Measurements from ENCODE around the gene IGFL1. TPM values are rescaled to one million over a fixed set of nuclear protein-coding genes. Genes with fewer than 3 reads are reported as not detected.
"Not testable (repeated sequence)": the region's sequence is repeated elsewhere in the genome, so short reads cannot be mapped to it uniquely, and the experiment has no call there.

Gene IGFL1
- total RNA-seq, 1 donor, result not detected

DNA sequence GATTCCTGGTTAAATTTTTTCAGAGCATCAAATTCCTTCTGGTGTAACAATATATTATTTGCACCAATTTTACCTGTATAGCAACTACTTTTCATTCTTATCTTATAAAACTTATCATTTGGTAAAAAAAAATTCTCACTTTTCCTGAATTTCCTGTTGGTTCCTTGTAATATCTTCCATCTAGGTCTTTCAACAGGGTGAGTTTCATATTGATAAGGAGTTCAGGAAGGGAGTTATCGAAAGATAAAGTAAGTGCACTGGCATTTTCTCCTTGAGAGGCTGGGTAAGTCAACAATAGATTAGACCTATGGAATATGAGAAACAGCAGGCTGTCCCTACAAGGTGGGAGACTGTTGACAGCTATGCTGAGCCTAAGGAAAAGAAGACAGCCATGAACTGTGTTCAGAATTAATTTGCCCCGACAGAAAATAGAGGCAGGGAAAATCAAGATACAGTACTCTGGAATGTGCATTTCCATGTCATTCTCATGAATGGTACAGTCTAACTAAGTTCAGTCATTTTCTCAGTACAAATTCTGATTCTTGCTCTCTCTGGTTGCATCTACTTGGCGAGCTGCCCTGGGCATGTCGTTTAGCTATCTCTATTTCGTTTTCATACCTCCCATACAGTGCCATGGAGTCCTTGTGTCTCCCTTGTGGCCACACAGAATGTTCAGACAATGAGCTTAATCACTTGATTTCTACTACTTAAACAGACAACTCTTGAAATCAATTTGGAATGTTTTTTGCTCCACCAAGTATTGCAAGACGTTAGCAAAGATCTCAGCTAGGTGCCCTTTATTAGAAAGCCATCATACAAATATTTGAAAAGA lies 9.9 kb downstream of the IGFL1 start:
- no peak for DNase-seq (ENCODE audit: low read depth)

DNA sequence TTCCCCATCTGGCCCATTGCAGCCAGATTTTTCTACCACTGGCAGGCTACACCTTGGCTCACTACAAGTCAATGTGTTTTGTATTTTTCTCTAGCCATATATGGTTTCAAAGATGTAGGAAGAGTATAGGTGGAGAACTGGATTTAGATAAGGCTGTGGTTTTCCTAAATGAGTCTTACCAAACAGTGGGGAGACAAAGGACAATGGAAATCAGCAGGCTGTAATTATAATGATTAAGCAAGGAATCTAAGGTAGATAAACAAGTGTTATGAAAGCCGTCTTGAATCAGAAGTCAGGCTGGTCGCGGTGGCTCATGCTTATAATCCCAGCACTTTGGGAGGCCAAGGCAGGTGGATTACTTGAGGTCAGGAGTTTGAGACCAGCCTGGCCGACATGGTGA lies 11.2 kb downstream of the IGFL1 start:
- no peak for DNase-seq (ENCODE audit: low read depth)
- TF ChIP-seq, protein P1, sequence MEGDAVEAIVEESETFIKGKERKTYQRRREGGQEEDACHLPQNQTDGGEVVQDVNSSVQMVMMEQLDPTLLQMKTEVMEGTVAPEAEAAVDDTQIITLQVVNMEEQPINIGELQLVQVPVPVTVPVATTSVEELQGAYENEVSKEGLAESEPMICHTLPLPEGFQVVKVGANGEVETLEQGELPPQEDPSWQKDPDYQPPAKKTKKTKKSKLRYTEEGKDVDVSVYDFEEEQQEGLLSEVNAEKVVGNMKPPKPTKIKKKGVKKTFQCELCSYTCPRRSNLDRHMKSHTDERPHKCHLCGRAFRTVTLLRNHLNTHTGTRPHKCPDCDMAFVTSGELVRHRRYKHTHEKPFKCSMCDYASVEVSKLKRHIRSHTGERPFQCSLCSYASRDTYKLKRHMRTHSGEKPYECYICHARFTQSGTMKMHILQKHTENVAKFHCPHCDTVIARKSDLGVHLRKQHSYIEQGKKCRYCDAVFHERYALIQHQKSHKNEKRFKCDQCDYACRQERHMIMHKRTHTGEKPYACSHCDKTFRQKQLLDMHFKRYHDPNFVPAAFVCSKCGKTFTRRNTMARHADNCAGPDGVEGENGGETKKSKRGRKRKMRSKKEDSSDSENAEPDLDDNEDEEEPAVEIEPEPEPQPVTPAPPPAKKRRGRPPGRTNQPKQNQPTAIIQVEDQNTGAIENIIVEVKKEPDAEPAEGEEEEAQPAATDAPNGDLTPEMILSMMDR (IDR thresholded peaks at IDR 0.05; ENCODE audit: insufficient read depth, low read depth, low read length), result no peak
- H3K4me3 ChIP-seq (ENCODE audit: low read depth, low read length), result no peak overlapping the region

More for the DNA sequence above, 9.9 kb downstream of the IGFL1 start:
- TF ChIP-seq, protein P1 (IDR thresholded peaks at IDR 0.05; ENCODE audit: insufficient read depth, low read depth, low read length), result no peak
- no peak overlapping the region for H3K4me3 ChIP-seq (ENCODE audit: low read depth, low read length)

DNA sequence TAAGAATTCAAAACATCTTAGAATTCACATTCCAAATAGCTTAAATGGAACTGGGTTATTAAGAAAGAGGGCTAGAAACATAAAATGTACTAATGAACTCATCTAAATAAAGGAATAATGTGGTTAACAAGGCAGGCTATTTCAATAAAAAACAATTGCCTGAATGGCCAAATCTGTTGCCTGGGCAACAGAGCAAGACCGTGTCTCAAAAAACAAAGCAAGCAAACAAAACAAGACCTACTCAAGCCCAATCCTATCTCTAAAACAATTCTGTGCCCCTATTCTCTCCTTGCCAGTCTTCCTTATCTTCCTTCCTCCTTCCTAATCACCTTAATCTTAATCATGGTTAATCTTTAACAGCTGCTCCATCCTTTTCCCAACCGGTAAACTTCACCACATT lies 12.1 kb downstream of the IGFL1 start:
- TF ChIP-seq, protein P1 (IDR thresholded peaks at IDR 0.05; ENCODE audit: insufficient read depth, low read depth, low read length), result no peak
- no peak overlapping the region for H3K4me3 ChIP-seq (ENCODE audit: low read depth, low read length)
- no peak for DNase-seq (ENCODE audit: low read depth)

DNA sequence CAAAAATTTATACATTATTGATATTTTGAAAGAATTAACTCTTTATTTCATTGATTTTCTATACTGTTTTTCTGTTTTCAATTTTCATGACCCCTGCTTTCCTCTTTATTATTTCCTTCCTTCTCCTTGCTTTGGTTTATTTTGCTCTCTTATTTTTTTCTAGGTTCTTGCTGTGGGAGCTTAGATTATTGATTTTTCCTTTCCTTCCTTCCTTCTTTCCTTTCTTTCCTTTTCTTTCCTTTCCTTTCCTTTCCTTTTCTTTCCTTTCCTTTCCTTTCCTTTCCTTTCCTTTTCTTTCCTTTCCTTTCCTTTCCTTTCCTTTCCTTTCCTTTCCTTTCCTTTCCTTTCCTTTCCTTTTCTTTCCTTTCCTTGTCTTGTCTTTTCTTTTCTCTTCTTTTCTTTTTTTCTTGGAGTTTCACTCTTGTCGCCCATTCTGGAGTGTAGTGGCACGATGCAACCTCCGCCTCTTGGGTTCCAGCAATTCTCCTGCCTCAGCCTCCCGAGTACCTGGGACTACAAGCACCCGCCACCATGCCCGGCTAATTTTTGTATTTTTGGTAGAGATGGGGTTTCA lies 13.6 kb downstream of the IGFL1 start:
- H3K4me3 ChIP-seq (ENCODE audit: low read depth, low read length); DNase-seq (ENCODE audit: low read depth): not testable (repeated sequence)

DNA sequence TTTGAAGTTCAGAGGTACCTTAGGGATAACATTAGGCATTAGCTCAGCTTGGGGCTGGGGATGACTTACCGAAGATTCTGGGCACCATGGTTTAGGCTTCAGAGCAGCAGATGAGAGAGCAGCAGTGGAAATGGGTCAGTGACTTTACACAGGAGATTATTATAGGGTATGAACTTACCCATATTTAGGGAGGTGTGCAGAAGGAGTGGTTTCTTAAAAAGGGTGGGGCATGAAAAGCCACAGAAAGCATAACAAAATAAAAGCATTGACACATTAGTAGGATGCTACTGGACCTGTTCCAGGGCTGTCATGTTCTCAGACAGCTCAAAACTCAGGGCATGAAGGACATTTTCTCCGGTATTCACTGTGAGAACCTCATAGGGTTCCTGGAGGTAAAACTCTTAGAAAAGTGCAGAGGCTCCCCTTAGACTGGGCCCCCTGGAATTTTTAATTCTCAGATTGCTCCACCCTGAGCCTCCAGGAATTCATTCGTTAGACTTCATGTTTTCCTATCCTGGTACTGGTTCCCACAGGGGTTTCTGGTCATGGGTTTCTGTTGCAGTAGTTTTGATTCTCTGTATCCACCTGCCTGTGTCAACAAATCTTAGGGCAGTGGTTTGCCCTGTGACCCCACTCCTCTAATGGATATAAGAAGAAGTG lies 20.7 kb downstream of the IGFL1 start:
- TF ChIP-seq, protein P1 (IDR thresholded peaks at IDR 0.05; ENCODE audit: insufficient read depth, low read depth, low read length), result no peak
- DNase-seq (ENCODE audit: low read depth), result no peak
- H3K4me3 ChIP-seq (ENCODE audit: low read depth, low read length), result no peak overlapping the region

DNA sequence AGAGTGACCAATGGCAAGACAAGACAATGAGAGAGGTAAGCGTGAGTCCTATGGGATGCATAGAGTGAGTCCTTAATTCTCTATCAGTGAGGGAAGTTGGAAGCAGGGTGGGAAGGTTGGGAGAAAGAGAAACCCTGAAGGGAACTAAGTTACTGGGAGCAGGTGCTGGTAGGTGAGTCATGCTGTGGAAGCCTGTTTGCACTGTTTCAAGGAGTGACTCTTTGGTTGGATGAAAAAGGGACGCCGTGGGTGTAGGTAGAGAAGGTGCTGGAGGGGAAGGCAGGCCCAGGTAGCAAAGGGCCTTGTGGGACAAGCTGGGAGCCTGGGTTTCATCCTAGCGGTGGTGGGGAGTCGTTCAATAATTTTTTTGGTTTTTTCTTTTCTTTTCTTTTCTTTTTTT lies 21.9 kb downstream of the IGFL1 start:
- H3K4me3 ChIP-seq (ENCODE audit: low read depth, low read length), result no peak overlapping the region
- DNase-seq (ENCODE audit: low read depth), result no peak
- TF ChIP-seq, protein P1 (IDR thresholded peaks at IDR 0.05; ENCODE audit: insufficient read depth, low read depth, low read length), result no peak

DNA sequence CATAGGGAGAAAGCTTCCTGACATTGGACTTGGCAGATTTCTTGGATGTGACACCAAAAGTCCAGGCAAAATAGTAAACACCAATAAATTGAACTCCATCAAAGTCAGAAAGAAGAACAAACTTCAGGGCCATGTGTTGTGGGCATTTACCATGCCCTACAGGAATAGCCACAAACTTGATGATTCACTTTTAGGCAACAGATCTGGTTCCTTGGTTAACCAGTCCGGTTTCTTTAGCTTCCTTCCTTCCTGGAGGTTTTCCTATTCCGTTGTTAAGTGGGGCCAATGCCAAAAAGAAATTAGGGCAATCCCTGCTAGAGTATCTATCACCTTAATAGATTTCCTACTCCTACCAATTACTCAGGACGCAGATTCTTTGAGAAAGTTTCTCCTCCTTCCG lies 25.2 kb downstream of the IGFL1 start:
- DNase-seq (ENCODE audit: low read depth), result no peak
- no peak overlapping the region for H3K4me3 ChIP-seq (ENCODE audit: low read depth, low read length)
- TF ChIP-seq, protein P1 (IDR thresholded peaks at IDR 0.05; ENCODE audit: insufficient read depth, low read depth, low read length), result no peak

Data from fibroblast of villous mesenchyme (primary cell).